ENCODE results near the gene GNA12.

DNA sequence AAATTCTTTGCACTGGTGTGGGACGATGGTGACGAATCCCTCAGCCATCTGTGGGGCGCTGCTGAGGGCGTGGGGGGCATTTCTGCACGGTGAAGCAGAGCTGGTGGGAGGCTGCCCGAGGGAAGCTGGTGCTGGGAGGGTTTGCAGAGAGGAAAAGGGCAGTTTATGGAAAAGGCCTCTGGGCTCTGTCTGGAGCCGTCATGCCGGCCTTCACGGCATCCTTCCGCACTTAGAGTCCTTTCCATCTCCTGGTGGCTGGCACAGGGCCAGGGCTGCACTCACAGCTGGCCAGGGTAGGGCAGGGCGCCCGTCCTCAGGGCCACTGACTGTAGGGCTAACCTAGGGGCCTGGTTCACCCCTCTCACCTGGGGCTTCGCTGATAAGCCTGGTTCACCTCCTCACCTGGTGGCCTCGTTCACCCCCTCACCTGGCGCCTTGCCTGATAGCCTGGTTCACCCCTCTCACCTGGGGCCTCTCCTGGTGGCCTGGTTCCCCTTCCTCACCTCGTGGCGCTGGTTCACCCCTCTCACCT, 156.7 kb downstream of the GNA12 start:
- no peak for TF ChIP-seq SP1 (IDR thresholded peaks at IDR 0.05; ENCODE audit: low read depth, low read length)
- TF ChIP-seq, protein P1, sequence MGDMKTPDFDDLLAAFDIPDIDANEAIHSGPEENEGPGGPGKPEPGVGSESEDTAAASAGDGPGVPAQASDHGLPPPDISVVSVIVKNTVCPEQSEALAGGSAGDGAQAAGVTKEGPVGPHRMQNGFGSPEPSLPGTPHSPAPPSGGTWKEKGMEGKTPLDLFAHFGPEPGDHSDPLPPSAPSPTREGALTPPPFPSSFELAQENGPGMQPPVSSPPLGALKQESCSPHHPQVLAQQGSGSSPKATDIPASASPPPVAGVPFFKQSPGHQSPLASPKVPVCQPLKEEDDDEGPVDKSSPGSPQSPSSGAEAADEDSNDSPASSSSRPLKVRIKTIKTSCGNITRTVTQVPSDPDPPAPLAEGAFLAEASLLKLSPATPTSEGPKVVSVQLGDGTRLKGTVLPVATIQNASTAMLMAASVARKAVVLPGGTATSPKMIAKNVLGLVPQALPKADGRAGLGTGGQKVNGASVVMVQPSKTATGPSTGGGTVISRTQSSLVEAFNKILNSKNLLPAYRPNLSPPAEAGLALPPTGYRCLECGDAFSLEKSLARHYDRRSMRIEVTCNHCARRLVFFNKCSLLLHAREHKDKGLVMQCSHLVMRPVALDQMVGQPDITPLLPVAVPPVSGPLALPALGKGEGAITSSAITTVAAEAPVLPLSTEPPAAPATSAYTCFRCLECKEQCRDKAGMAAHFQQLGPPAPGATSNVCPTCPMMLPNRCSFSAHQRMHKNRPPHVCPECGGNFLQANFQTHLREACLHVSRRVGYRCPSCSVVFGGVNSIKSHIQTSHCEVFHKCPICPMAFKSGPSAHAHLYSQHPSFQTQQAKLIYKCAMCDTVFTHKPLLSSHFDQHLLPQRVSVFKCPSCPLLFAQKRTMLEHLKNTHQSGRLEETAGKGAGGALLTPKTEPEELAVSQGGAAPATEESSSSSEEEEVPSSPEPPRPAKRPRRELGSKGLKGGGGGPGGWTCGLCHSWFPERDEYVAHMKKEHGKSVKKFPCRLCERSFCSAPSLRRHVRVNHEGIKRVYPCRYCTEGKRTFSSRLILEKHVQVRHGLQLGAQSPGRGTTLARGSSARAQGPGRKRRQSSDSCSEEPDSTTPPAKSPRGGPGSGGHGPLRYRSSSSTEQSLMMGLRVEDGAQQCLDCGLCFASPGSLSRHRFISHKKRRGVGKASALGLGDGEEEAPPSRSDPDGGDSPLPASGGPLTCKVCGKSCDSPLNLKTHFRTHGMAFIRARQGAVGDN (IDR thresholded peaks at IDR 0.05) = no peak
- no peak for TF ChIP-seq JUNB (IDR thresholded peaks at IDR 0.05)
